ENCODE data around the gene FRY.

The FRY gene

DNA sequence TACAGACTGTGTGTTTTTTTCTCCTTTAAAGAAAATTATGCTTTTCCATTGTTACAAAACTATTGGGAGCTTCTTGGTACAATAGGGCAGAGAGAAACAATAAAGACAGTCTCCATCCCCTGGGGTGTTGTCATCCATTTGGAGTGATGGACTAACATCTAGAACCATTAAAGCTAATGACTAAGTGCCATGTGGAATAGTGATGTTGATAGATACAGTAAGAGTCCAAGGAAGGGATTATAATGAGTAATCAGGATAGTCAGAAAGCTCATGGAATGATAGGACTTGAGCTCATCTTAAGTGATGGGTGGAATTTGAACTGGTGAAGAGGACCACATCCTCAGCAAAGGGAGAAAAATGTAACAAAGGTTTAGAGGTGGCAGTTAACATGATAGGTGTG, 24.1 kb upstream of the FRY start:
- CTCF ChIA-PET: interaction anchor here (0.9 to 6.8 kb wide), 13 partner anchors 9 to 661 kb away, joined by 3 to 24 read pairs (median 3); no protein-coding TSS in a partner anchor
- DNase-seq (ENCODE audit: extremely low spot score): no peak
- no peak for TF ChIP-seq CTCF (IDR thresholded peaks at IDR 0.05; ENCODE audit: control extremely low read depth, extremely low read depth, low read depth, missing control alignments)
- POLR2A ChIA-PET: no interaction called here

- POLR2A ChIA-PET: no interaction called here
- CTCF ChIA-PET: interaction anchor here (1.2 to 6.8 kb wide), 4 partner anchors 13 to 99 kb away, joined by 3 to 24 read pairs (median 6); no protein-coding TSS in a partner anchor
- no peak for TF ChIP-seq CTCF (IDR thresholded peaks at IDR 0.05; ENCODE audit: control extremely low read depth, extremely low read depth, low read depth, missing control alignments)
- DNase-seq (ENCODE audit: extremely low spot score): no peak
These were observed 22.9 kb upstream of the FRY start for GRCh38 chr13:32008518-32009175.

DNA sequence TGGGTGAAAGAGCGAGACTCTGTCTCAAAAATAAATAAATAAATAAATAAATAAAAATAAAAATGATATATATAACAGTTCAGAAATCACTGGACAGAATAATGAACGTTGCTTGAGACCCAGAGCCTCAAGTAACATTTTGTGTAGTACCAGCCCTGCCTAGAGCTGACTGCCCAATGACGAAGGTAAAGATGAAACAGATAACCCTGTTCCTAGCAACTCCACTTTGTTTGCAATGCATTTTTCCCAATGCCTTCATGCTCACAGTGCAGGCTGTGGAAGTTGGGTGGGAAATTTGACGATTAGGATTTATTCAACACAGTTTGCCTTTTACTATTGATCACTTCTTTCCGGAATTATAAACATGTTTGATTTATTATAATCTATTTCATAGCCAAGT, 22.2 kb upstream of the FRY start:
- no peak for DNase-seq (ENCODE audit: extremely low spot score)
- ChIA-PET CTCF (interaction anchor here (1.0 to 6.8 kb wide), 3 partner anchors 14 to 100 kb away, joined by 6 to 24 read pairs (median 10); no protein-coding TSS in a partner anchor), POLR2A (no interaction called here)
- TF ChIP-seq CTCF (IDR thresholded peaks at IDR 0.05; ENCODE audit: control extremely low read depth, extremely low read depth, low read depth, missing control alignments): no peak

- no peak for DNase-seq (ENCODE audit: extremely low spot score)
- no peak for TF ChIP-seq CTCF (IDR thresholded peaks at IDR 0.05; ENCODE audit: control extremely low read depth, extremely low read depth, low read depth, missing control alignments)
- POLR2A ChIA-PET: no interaction called here
- CTCF ChIA-PET: interaction anchor here (0.9 to 6.8 kb wide), 3 partner anchors 9 to 100 kb away, joined by 3 to 24 read pairs (median 6); no protein-coding TSS in a partner anchor
These were observed 21.4 kb upstream of the FRY start for GRCh38 chr13:32010136-32010535.

GRCh38 chr13:32011971-32012370, 19.6 kb upstream of the FRY start:
- POLR2A ChIA-PET: no interaction called here
- DNase-seq (ENCODE audit: extremely low spot score): no peak
- CTCF ChIA-PET: interaction anchor here (1.4 to 2.3 kb wide), 5 partner anchors 9 to 25 kb away, joined by 3 to 8 read pairs (median 4); no protein-coding TSS in a partner anchor
- TF ChIP-seq CTCF (IDR thresholded peaks at IDR 0.05; ENCODE audit: control extremely low read depth, extremely low read depth, low read depth, missing control alignments): no peak

GRCh38 chr13:32013181-32013580, 18.4 kb upstream of the FRY start:
- no peak for TF ChIP-seq CTCF (IDR thresholded peaks at IDR 0.05; ENCODE audit: control extremely low read depth, extremely low read depth, low read depth, missing control alignments)
- DNase-seq (ENCODE audit: extremely low spot score): no peak
- POLR2A ChIA-PET: no interaction called here
- CTCF ChIA-PET: interaction anchor here (1.2 to 2.3 kb wide), 4 partner anchors 9 to 26 kb away, joined by 3 to 8 read pairs (median 4); no protein-coding TSS in a partner anchor

Measured in GM10248 (cell line).